RPMI8226 (cell line): ENCODE results near the gene RHBDD2.
A peak's percentile ranks its signal among the peaks of the same experiment; 100 is the strongest.
"Not testable (repeated sequence)": the region's sequence is repeated elsewhere in the genome, so short reads cannot be mapped to it uniquely, and the experiment has no call there.

Experiments used
- DNase-seq: peaks from one replicate; pipeline ENCODE4 v3.0.0-alpha.2; 2015

Gene RHBDD2

DNA sequence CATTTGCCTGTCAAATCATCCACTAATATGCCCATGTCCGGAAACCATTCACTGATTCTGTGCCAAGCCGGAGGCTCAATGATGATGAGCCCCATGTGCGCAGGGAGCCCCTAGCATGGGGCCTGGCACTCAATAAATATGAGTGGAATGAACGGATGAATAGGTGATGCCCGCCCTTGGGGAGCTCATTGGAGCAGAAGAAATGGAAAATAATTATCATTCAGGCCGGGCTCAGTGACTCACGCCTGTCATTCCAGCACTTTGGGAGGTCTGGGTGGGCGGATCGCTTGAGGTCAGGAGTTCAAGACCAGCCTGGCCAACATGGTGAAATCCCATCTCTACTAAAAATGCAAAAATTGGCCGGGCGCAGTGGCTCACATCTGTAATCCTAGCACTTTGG is 11.0 kb downstream of the RHBDD2 start:
- no peak for DNase-seq

DNA sequence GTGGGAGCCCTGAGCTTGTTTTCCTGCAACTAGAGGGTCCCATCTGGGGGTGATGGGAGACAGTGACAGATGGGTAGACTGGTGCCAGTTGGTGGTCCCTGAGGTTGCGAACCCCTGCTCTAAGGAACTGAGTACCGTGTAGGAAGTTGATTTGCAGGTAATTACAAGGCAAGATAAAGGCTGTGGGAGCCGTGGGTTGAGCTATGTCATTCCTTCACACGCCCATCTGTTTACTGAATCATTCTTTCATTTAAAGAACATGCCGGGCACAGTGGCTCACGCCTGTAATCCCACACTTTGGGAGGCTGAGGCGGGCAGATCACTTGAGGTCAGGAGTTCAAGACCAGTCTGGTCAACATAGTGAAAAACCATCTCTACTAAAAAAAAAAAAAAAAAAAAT is 12.4 kb downstream of the RHBDD2 start:
- DNase-seq, result not testable (repeated sequence)

DNA sequence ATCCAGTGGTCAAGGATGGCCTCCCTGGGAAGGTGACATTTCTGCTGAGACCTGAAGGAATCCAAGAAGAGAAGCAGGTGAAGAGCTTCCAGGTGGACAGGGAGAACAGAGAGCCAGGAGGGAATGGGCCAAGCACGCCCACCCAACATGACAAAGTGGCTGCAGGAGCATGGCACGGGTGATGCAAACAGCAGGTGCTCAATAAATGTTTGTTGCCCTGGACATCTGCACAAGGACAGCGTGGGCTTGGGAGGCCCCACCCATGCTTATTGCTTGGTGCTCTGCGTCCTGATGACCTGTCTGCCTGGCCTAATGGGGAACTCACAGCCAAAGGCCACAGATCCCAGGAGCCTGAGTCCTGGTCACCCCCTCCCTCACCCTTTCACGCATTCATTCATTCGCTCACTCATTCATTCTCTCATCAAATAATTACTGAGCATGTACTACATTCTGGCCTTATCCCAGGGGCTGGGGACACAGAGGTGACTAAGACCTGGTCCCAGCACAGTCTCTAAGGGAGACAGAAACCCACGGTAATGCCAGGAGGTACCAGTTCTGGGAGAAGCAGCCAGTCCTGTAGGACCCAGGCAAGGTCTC is 13.1 kb downstream of the RHBDD2 start:
- DNase-seq, result no peak

DNA sequence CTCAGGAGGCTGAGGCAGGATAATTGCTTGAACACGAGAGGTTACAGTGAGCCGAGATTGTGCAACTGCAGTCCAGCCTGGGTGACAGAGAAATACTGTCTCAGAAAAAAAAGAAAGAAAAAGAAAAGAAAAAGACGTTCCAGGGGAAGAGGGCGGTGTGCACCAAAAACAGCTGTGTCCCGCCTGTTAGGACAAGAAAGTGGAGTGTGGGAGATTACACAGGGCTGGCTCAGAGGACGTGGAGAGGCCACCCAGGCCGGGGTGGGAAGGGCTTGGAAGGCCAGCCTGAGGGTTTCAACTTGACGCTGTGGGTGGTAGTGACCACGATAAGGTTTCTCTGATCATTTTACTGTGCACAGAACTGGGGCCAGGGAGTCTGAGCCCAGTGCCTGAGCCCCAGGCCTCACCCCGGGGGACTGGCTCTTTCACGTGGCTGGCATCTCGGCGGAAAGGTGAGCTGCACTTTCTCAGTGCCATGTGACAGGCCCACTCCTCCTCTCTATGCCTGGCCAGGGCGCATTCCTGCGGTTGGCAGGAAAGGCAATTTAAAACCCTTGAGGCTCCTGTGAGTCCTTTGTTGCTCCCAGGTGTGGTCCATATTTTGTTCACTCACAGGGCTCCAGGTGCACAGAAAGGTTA is 13.9 kb downstream of the RHBDD2 start:
- DNase-seq, result peak; percentile 79

DNA sequence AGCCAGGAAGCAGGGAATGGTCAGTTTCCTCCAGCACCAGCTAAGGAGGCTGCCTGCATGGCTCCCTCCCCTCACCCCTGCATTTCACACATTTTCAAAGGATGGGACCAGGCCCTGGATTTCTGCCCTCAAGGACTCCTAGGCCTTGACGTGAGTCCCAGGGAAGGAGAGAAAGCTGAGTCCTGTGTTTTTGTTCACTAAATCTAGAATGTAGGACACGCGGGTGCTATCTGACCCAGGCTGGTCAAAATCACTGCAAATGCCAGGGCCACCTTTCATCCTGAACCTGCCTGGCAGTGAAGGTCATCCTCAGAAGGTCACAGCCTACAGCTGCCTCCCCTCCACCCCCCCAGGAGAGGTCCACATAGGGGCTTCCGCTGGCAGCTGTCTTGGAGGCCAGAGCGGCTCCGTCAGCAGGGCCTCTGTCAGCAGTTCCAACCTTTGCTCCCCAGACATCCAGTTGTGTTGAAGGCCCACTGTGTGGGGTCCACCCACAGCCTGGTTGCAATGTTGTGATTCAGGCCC is 18.0 kb downstream of the RHBDD2 start:
- no peak for DNase-seq

DNA sequence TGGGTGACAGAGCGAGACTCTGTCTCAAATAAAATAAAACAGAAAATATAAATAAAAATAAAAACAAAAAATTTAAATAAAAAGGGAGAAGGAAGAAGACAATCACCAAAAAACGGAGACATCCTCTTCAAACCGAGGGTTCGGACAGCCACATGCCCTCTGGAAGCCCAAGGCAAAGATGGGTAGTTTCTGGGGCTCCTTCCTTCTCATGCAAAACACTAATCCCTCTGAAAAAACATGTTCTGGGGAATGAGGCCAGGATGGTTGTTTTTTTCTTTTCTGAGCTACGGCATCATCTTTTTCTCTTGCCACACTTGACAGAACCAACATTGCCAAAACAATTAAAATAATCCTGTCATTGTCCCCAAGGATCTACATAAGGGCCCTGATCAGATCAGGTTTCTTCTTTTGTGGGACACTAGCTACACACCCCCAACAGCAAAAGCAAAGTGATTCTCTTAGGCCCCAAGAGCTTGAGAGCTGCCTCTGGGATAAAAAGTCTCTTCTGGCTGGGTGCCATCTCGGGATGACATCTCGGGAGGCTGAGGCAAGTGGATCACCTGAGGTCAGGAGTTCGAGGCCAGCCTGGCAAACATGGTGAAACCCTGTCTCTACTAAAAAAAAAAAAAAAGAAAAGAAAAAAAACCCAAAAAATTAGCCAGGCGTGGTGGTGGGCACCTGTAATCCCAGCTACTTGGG is 21.9 kb downstream of the RHBDD2 start:
- DNase-seq, result no peak

DNA sequence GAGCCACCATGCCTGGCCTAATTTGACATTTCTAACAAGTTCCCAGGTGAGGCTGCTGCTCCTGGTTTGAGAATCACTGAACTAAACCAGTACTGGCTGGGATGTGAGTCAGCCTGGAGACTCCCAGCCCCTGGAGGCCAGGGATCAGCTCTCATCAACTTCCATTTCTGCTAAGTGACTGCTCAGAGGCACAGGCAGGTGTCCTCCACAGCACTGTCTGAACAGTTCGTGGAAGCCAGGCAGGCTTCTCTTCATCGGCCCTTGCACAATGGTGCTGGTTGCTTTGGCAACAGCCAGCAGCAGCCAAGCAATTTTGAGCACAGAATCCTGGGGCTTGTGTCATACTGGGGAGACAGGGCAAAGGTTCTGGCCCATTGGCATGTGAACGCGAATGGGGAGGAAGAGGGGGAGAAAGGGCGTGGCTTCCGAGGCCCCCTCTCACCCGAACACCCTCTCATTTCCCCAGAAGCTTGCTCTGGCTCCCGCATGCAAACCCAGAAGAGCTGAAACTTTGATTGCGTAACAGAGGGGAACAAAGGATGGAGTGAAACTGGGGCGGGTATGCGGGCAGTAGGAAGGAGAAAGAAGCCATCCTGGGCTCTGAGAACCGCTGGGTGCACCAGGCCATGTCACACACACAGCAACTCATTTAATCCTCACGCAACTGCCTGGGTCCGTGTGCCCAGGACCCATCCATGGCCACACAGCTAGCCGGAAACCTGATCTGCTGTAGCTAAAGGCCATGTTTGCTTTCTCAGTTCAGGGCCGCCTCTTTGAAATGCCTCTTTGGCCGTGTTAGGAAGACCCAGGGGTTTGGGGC is 27.2 kb downstream of the RHBDD2 start:
- peak; percentile 64 for DNase-seq

DNA sequence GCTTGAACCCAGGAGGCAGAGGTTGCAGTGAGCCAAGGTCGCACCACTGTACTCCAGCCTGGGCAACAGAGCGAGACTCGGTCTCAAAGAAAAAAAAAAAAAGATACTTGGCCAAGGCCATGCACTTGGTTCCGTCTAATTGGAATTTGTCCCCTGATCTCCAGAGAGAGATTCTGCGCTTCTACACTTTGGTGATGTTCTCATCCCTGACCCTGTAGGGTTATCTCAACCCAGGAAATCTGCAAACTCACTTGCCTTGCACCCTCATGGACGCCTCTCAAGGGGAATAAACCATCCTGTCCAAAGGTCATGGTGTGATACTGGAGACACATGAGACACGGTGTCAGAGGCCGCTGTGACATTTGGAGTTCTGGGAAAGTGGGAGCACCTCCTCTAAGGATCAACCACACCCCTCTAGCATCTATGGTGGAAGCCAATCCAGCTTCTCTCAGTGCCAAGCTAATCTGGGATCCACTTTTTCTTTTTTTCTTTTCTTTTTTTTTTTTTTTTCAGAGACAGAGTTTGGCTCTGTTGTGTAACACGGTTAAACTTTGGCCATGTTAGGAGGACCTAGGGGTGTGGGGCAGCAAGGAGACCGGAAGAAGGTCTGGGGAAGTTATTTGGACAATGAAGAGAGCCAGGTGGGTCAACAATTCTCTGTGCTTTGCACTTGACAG is 28.3 kb downstream of the RHBDD2 start:
- no peak for DNase-seq

DNA sequence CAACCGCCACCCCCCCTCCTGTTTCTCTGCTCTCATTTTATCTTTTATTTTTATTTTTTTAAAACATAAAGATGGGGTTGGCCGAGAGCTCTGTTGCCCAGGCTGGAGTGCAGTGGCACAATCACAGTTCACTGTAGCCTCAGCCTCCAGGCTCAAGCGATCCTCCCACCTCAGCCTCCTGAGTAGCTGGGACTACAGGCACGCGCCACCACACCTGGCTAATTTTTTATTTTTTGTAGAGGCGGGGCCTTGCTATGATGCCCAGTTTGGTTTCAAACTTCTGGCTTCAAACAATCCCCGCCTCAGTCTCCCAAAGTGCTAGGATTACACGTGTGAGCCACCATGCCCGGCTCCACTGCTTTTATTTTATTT is 28.8 kb downstream of the RHBDD2 start:
- not testable (repeated sequence) for DNase-seq

DNA sequence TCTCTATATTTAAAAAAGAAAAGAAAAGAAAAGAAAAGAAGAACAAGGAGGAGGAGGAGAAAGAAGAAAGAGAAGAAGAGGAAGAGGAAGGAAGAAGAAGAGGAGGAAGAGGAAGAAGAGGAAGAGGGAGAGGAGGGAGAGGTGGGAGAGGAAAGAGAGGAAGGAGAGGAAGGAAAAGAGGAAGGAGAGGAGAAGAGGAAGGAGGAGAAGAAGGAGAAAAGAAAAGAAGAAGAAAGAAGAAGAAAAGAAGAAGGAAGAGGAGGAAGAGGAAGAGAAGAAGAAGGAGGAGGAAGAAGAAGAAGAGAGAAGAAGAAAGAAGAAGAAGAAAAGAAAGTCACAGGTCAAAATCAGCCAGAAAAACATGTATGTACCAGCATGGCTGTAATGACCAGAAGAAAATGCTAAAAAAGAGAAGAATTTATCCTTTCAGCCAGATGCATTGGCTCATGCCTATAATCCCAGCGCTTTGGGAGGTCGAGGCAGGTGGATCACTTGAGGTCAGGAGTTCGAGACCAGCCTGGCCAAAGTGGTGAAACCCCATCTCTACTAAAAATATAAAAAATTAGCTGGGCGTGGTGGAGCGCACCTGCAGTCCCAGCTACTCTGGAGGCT is 30.8 kb downstream of the RHBDD2 start:
- no peak for DNase-seq

DNA sequence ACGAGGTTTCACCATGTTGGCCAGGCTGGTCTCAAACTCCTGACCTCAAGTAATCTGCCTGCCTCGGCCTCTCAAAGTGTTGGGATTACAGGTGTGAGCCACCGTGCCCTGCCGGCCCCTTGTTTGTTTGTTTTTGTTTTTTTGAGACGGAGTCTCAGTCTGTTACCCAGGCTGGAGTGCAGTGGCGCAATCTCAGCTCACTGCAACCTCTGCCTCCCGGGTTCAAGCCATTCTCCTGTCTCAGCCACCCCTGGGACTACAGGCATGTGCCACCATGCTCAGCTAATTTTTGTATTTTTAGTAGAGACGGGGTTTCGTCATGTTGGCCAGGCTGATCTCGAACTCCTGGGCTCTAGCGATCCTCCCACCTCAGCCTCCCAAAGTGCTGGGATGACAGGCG is 32.4 kb downstream of the RHBDD2 start:
- not testable (repeated sequence) for DNase-seq

DNA sequence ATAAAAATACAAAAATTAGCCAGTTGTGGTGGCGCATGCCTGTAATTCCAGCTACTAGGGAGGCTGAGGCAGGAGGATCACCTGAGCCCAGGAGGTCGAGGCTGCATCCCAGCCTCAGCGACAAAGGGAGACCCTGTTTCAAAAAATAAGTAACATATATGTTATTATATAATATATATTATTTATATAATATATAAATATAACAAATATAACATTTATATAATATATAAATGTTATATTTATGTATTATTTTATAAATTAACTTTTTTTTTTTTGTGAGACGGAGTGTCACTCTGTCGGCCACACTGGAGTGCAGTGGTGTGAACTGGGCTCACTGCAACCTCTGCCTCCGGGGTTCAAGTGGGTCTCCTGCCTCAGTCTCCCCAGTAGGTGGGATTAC is 34.6 kb downstream of the RHBDD2 start:
- no peak for DNase-seq

DNA sequence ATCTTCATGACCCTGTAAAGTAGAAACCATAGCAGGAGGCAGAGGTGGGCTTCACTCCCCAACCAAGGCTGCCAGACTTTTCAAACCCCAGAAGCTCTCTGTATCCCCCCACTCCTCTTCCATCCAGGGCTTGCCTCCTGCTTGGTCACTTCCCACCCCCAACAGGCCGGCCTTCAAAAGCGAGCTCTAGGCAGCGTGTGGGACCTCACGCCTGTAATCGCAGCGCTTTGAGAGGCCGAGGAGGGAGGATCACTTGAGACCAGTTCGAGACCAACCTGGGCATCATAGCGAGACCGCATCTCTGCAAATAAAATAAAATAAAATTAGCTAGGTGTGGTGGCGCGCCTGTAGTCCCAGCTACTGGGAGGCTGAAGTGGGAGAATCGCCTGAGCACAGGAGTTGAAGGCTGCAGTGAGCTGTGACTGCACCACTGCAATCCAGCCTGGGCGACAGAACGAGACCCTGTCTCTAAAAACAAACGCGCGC is 35.4 kb downstream of the RHBDD2 start:
- no peak for DNase-seq

DNA sequence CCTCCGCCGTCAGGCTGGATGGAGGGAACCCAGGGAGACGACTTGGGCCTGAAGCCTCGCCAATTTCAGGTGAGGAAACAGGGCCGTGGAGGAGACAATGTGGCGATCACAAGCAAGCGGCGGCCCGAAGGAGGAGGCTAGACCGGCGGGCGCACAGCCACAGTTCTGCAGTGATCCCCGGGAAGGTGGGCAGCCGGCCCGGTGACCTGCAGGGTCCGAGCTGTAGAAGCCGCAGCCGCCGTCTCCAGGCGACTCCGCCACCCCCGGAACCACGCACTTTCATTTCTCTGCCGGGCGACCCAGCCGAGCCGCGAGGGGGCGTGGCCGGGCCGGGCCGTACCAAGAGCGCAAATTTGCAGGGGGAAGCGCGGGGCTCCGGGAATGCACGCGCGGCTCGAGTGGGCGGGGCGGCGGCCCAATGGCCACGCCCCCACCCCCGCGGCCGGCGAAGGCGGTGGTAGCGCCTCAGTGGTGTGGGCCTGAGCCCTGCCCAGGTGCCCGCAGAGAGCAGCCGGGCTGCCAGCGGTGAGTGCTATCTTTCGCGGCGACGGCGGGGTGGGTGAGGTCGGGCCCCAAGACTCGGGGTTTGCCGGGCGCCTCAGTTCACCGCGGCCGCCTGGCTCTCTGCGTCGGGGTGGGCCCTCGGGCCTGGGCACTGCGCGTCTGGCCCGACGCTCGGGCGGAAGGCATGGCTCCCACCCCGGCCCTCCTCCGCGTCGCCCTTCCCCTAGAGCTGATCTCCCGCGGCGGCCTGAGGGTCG is 36.0 kb downstream of the RHBDD2 start, which contains the start of gene POR:
Gene POR (plus strand): TSS at position 501 of the 761 bp plus-strand sequence. CDS start 38,847 bp downstream, outside the sequence.
- peak; percentile 98 for DNase-seq

DNA sequence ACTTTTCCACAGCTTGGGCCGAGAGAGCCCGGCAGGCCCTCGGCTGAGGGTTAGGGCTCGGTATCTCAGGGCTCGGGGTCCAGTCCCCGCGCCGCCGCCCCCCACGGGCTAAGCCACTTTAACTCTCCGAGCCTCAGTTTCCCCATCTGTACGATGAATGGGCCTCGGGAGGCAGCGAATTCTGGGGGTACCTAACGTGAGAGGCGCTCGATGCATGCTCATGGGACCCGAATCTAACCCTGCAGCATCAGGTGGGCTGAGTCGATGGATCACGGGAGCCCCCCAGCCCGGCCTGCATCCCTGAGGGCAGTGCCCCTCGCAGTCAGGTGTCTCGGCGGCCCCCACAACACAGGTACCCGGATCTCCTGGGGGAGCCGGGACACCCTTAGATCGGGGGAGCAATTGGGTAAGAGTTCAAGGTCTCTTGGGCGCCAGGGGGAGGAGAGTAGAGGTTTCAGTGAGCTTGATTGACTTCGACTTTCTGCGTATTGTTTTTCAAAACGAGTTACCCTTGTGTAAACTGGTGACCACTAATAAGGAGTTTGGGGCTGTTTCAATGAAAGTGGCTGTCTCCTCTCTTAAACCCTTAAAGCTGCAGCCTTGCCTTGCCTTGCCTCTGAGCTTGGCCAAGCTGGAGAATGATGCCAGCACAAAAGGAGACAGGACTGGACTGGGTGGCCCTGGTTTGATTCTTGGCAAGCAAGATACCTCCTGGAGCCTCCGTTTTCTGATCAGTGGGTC is 36.8 kb downstream of the RHBDD2 start:
- peak; percentile 53 for DNase-seq

DNA sequence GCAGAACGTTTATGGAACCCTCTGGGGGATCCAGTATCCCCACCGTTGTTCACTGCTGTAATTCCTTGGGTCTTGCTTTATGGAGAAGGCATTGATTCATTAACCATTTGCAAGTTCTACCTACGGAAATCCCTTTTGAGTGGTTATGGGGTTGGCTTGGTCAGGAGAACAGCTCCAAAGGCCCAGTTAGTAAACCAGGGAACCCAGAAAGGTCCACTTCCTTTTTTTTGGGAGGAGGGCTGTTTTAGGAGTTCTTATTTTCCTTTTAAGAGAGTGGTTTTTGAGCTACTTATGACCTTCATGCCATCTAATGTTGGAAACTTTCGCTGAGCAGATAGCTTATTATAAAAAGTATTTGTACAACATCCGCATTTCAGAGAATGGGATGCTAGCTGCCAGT is 37.4 kb downstream of the RHBDD2 start:
- DNase-seq, result no peak

DNA sequence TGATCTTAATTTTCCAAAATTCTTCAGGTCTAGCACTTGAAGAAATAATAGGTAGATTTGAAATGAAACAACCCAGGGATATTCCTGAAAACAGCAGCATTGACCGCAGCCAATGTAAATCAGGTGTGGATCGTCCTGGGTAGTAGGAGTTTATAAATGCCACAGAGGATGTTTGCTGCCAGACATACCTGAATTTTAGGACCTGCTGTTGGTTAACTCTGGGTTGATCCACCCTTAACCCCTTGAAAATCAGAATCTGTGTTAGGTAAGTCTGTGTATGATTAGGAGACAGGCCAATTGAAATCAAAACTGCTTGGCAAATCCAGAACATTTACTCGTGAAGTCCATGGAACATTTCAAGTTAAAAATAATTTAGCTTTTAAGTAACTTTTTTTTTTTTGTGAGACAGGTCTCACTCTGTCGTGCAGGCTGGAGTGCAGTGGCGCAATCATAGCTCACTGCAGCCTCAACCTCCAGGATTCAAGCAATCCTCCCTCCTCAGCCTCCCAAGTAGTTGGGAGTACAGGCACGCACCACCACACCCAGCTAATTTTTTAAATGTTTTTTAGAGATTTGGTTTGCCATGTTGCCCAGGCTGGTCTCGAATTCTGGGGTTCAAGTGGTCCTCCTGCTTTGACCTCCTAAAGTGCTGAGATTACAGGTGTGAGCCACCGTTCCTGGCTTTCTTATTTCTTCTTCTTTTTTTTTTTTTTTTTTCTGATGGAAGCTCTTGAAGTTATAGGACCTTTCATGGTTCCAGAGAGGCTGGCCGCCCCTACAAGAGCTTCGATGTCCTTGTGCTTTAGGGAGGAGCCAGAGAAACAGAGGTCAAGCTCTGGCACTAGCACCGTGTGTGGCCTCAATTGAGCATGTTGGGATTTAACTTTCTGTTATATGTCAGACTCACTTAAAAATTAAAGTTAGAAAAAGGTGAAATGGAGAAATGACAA is 38.1 kb downstream of the RHBDD2 start:
- no peak for DNase-seq

DNA sequence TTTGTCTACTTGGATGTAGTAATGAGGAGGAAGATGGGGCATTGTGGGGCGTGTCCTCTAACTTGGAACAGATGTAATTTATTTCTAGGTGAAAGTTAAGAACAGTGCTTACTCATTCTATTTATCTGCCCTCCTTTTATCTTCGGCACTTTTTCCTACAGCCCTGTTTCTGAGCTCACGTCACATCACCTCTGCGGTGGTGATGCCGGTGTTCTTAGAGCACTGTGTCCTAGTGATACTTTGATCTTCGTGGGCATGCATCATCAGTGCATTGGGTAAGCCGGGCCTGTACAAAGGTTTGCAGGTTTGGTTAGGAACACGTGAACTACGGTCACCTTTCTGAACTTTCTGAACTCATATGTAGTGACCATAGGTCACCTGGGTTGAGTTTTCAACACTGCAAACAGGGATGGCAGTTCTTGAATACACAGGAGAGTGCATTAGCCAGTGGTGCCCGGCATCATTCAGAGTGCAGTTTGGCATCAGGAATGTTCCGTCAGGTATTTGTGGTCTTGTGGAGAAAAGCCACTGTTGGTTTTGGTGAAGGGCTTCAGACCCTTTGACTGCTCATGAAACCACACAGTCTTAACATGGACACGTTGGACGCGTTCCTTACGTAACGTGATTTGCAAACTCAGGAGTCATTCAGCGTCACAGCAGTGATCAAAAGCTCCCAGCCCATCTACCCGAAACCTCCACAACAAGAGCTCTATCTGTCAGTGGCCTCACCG is 41.8 kb downstream of the RHBDD2 start:
- DNase-seq, result no peak

DNA sequence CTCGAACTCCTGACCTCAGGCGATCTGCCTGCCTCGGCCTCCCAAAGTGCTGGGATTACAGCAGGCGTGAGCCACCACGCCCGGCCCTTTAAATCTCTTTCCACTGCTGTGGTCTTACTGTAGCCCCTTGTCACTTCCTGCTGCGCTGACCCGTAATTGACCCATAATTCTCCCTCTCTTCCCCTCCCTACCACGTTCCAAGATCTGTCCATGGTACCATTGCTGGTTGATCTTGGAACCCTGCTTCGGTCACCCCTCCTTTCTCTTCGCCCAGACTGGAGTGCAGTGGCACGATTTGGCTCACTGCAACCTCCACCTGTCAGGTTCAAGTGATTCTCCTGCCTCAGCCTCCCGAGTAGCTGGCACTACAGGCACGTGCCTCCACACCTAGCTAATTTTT is 42.6 kb downstream of the RHBDD2 start:
- no peak for DNase-seq
